GM21515 (cell line): ENCODE measurements around the gene HSH2D.
"Not testable (repeated sequence)": the region's sequence is repeated elsewhere in the genome, so short reads cannot be mapped to it uniquely, and the experiment has no call there.

Experiments
- ATAC-seq: cut with Tn5 transposase; IDR thresholded peaks from one replicate; pipeline ENCODE4 v1.9.1; 2021; ENCODE audit not compliant: unreplicated experiment

Gene HSH2D

DNA sequence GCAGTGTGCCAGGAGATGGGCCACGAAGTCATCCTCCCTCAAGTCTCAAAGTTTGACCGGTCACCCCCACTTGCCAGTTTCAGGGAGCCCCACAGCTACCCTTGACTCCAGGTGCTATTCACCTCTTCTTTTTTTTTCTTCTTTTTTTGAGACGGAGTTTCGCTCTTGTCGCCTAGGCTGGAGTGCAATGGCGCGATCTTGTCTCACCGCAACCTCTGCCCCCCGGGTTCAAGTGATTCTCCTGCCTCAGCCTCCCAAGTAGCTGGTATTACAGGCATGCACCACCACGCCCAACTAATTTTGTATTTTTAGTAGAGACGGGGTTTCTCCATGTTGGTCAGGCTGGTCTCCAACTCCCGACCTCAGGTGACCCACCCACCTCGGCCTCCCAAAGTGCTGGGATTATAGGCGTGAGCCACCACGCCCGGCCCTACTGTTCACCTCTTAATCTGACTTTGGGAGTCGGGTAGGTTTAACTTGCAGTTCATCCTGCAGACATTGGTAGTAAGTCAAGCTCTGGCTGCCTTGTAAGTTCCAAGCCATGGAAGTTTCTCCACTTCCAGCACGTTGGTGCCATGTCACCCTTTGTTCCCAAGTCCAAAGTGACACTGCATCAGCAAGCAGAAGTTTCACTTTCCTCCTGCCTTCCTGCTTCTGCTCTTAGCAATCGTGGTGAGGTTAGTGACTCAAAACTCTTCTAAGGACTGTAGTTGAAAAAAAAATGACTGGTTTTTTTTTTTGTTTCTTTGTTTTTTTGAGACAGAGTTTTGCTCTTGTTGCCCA lies 24.2 kb upstream of the HSH2D start:
- not testable (repeated sequence) for ATAC-seq

DNA sequence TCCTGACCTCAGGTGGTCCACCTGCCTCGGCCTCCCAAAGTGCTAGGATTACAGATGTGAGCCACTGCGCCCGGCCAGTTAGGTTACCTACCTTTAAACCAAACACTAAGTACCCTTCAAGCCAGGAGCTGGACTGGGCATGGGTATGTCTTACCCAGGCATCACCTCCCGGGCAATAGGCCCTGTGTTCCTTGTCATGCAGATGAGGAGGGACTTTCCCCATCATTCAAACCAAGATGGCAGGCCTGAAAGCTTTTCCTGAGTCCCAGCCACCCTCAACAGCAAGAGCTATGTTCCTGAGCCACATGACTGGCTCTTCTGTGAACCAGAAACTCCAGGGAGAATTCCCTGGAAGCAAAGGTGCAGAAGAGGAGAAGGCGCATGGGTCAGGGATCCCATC lies 22.3 kb upstream of the HSH2D start:
- ATAC-seq, result no peak

DNA sequence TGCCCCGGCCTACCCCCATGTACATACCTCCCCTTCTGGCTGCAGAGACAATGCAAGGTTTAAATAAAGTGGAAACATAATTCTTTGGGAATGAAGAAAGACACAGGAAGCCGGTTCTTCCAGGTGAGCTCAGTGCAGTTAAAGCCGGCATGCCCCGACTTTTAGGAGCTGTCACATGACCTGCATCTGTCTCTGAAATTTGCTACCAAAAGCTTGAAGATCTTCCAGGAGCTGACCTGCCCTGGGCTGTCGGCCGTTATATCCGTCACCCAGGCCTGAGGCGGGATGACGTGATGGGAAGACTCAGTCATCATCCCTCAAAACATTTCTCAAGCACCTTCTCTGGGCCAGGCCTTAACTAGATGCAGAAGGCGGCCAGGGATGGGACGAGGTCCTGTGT lies 21.5 kb upstream of the HSH2D start:
- ATAC-seq, result no peak

DNA sequence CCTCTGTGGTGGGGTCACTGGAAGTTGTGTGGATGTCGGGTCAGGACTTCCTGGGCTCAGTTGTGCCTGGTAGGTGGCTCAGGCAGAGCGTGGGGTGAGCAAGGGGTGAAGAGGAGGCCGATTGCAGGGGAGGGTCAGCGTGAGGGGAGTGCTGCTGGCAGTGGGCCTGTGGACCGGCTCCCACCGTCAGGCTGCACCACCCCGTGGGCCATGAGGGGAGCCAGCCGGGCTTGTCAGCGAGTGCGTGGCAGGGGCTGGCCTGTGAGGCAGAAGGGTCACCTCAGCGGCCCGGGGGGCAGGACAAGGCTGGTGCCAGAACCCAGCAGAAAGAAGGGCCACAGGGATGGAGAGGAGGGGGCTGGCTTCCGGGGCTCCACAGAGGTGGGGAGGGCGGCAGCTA lies 18.5 kb upstream of the HSH2D start:
- no peak for ATAC-seq

DNA sequence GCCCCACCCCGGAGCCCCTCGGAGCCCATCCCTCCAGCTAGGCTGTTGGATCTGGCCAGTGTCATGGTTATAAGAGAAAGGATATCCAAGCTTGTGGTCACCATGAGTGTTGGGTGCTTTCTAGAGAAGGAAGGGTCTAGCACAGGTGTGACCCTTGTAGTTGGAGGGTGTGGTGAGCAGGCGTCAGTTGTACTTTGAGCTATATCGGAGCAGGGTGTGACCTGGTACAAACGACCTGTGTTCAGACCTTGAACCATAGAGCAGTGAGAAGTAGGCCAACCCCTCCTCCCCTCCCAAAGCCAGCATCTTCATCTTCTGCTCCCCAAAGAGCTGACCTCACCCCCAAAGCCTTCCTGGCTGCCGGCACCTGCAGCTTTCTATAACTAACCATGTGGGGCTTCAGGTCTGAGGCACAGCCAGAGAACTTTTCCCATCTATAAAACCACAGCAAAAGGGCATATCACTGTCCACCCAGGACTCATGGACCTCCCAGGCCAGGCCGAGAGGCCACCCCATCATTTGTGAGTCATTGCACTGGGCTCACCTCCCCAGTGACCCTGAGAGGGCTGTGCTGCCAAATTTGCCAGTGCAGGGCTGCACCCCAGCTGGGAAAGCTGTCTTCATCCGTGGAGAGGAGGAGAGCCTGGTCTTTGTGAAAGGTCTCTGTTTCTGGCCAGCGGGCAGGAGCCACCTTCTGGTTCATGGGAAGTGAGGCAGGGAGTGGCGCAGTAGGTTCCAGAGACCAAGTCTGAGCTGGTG lies 17.6 kb upstream of the HSH2D start:
- no peak for ATAC-seq

DNA sequence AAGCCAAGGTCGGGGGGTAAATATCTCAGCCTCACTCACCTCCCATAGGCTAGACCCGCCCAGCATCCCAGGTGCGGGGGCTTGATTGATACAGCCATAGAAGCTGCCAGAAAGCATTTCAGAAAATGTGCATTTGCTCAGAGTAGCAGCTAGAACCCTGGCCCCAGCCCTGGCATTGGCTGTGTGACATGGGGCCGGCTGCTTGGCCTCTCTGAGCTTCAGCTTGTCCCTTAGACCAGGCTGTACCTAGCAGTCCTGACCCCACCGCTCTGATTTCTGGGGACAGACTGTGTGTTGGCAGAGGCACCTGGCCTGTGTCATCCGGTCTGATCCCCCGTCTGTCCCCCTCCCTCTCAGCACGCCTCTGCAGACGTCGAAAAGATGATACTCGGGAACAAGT lies 16.4 kb upstream of the HSH2D start:
- ATAC-seq, result no peak

DNA sequence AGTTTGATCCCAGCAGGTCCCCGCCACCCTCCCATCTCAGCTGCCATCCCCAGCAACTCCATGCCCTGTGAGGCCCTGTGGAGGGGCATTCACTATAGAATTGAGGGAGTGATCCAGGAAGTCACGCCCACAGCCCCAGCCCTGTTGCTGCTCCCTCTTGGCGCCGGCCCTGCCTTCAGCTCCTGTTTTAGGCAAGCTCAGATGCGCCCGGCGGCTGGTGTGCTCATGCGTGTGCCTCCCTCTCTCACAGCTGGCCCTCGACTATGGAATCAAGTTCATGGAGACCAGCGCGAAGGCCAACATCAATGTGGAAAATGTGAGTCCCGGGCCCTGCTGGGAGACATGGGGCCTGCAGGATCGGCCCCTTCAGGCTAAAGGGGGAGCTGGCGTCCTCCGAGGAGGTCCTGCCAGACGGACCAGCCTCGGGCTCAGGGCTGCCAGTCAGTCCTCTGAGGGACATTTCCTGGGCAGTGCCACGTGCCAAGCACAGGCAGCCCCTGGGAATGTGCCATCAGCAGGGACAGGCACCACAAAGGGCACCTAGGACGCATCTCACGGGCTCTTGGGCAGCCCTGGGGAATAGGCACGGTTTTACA lies 15.6 kb upstream of the HSH2D start:
- ATAC-seq, result no peak

DNA sequence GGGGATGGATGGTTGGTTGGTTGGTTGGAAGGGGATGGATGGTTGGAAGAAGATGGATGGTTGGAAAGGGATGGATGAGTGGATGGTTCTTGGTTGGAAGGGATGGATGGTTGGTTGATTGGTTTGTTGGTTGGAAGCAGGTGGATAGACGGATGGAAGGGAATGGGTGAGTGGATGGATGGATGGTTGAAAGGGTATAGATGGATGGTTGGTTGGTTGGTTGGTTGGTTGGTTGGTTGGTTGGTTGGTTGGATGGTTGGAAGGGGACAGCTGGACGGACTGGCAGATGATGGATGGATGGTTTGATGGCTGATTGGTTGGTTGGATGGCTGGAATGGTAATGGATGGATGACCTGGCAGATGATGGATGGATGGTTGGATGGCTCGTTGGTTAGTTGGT lies 11.8 kb upstream of the HSH2D start:
- ATAC-seq, result no peak

DNA sequence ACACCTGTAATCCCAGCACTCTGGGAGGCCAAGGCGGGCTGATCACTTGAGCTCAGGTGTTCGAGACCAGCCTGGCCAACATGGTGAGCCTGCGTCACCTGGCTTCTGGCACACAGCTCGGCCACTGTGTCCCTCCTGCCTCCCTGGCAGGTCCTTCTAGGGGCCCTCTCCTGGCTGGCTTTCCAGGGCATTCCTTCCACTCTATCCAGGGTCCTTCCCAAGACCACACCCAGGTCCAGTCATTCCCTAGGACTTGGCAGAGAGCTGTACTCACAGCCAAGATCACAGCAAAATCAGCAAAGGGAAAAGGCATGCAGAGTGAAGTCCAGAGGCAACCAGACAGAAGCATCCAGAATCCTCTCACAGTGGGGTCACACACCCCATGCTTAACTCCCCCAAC lies 9.7 kb upstream of the HSH2D start:
- ATAC-seq, result no peak

DNA sequence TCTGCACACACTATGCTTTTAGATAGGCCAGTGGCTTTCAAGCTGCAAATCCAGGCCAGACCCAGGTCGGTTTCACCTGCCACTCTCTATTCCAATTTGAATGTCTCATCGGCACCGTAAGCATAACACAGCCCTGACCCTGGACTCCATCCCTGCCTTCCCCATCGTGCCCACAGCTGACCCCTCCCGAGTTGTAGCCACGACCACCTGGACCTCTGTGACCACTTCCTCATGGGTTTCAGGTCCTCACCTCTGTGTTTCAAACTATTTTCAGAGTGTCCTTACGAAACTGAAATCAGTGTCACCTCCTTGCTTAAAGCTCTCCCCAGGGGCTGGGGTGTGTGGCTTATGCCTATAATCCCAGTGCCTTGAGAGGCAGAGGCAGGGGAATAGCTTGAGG lies 9.0 kb upstream of the HSH2D start:
- no peak for ATAC-seq

DNA sequence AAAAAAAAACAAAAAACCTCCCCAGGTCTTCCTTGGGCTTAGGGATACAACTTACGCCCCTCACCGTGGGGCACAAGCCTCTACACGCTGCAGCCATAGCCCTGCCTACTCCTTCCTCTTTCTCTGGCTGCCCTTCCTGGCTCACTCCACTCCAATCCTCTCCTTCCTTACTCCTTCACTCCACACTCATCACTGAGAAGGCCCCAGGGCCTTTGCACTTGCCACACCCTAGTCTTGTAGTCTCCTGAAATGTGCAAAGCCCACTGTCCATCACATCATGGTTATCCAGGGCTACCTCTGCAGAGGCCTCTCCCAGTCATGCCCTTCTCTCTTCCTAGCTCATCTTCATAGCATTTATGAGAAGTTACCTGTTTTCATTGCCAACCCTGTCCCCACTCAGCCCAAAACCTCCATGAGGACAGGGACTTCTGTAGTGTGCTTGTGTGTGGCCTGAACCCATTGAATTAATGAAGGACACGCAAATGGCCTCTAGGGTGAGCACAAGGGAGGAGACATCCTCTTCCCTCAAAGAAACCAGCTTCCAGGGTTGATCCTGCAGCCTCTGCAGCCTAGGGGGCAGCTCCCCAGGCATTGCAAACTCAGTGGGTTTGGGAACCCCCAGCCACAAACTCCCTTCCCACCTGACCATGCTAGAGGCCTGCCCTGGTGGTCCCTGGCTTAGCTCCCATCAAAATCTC lies 7.9 kb upstream of the HSH2D start:
- no peak for ATAC-seq

DNA sequence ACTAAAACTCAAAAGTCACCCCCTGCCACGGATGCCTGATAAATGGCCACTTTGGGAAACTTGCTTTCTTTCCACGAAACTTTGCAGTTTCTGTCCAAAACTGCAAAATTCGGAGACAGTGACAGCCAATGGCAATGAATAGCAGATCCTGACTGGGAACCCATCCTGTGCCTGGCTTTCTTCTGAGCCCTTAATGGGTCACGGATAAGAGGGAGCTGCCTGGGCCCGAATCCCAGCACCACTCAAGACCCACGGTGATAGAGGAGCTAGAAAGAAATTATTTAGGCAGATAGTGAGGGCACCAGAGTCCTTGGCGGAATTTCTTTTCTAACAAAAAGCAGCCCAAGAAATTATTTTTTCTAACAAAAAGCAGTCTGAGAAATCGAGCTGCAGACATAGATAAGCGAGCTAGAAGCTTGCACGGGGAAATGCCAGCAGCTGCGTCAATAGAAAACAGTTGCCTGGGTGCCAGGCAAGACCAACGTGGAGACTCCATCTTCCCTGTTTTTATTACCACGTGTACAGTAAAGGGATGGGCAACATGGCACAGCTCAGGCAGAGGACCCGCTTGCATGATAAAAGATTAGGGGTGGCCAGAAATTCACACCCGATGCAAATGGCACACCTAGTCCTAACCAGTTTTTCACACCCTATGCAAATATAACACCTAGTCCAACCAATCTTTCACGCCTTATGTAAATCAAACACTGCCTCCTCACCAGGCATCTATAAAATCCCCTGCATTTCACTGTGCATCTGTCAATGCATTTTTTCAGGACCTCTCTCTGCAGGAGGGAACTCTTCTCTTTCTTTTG lies 7.1 kb upstream of the HSH2D start:
- no peak for ATAC-seq

DNA sequence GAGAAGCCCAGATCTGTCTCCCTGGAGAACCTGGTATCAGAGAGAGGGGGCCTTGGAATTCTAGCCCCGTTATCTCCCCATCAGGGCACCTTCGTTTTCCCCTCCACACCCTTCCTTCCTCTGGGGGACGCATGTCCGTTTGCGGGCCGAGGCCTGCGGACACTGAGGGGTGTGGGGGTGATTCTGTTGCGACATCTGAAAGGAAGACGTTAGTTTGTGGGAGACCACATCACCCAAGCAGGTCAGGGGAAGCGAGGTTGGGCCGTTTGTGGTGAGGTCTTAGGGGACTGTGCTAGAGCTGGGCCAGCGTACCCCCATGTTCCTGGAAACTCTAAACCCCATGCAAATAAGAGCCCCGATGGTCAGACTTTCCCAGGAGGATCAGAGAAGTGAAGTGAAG lies 3.7 kb upstream of the HSH2D start:
- peak; percentile 33 for ATAC-seq

DNA sequence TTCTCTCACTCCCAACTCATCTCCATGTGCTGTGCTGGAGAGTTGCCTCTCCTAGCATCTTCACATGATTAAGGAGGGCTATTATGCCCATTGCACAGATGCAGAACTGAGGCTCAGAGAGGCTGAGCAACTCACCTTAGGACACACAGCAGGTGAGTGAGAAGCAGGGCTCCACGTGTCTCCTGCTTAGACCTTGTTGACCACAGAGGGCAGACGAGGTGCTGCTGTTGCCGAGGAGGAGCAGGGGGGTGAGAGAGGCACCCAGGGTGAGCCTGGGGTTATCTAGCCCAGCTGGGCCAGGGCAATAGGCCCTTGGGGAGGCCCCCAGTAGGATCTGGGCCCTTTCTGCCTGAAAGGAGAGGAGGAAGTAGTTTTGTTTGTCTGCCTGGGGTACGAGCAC lies 2.4 kb upstream of the HSH2D start:
- ATAC-seq, result peak; percentile 39

DNA sequence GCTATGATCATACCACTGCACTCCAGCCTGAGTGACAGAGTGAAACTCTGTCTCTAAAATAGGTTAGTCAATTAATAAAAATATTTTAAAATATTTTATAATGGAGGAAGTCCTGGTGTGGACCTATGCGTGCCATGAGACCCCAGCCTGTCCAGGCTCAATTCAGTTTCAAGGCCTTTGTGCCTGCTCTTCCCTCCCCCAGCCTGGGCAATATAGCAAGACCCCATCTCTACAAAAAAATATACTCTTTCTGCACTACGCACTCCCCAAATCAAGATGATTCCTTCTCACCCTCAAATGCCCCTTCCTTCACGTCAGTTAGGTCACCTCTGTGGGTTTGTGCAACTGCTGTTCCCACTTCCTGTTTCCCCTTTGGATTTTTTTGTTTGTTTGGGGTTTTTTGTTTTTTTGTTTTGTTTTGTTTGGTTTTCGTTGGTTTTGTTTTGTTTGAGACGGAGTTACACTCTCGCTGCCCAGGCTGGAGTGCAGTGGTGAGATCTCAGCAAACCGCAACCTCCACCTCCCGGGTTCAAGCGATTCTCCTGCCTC lies 1.4 kb upstream of the HSH2D start:
- no peak for ATAC-seq

DNA sequence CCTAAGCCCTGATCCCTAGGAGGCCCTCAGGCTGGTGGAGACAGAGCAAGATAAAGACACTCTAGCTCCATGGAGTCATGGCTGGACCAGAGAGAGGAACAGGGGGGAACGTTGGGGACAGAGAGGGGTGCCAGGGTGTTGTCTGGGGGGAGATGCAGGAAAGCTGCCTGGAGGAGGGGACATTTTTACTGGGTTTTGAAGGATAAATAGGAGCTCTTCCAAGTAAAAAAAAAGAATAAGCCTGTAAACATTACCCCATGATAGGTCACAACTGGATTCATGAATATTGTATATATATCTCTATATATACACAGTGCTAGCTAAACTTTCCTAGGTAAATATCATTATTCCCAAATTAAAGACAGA lies 714 bp downstream of the HSH2D start:
- ATAC-seq, result no peak

DNA sequence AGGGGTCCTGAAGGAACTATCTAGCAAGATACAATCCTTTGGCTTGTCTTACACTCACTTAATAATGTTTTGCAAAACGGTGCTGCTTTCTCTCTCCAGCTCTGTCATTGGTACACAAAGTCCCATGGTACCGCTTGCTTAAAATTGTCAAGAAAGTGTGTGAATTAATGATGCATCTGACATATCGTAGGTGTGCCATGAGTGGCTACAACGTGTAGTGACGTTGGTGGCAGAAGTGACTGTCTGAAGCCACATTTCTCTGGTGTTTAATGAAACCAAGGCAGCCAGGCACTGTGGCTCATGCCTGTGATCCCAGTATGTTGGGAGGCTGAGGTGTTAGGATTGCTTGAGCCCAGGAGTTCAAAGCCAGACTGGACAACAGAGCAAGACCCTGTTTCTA lies 2.6 kb downstream of the HSH2D start:
- ATAC-seq, result no peak

DNA sequence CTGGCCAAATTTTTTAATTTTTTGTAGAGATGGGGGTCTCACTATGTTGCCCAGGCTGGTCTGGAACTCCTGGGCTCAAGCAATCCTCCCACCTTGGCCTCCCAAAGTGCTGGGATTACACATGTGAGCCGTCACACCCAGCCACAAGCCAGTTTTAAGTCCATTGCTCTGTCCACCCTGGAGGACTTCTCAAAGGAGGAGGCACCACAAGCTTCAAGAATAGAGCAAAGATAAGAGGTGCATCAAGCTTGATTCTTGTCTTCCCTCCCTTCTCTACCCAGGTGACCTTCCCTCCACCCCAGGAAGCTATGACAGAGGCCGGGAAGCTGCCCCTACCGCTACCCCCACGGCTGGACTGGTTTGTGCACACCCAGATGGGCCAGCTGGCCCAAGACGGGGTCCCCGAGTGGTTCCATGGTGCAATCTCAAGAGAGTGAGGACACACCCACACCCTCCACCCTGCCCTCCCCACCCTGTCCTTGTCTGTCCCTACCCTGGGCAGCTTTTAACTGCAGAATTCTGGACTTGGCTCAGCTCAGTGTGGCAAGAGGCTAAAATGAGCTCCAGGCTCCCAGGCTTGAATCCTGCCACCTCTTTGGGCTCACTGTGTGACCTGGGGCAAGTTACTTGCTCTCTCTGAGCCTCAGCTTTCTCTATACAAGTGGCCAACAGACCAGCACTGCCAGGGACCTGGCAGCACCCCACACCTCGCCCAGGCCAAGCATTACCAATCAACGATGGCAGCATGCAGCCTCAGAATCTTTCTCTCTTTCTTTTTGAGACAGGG lies 5.2 kb downstream of the HSH2D start:
- no peak for ATAC-seq

DNA sequence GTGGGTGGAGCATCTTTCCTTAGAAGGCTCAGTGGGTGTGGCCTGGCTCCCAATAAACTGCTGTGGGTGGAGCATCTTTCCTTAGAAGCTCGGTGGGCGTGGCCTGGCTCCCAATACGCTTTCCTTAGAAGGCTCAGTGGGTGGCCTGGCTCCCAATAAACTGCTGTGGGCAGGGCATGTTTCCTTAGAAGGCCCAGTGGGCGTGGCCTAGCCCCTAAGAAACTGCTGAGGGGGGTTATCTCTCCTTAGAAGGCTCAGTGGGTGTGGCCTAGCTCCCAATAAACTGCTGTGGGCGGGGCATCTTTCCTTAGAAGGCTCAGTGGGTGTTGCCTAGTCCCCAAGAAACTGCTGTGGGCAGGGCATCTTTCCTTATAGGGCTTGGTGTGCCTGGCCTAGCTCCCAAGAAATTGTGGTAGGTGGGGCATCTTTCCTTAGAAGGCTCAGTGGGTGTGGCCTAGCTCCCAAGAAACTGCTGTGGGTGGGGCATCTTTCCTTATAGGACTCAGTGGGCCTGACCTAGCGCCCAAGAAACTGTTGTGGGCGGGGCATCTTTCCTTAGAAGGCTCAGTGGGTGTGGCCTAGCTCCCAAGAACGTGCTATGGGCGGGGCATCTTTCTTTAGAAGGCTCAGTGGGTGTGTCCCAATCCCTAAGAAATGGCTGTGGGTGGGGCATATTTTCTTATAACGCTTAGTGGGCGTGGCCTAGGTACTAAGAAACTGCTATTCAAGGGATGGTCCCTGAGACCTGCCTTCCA lies 10.3 kb downstream of the HSH2D start:
- ATAC-seq, result no peak
